HepG2 (cell line): ENCODE results near the gene TLE1. TPM values are rescaled to one million over a fixed set of nuclear protein-coding genes. Genes with fewer than 3 reads are reported as not detected.

ENCODE experiments used
- ARID5B ChIP-seq: IDR thresholded peaks from 2 replicates; pipeline ENCODE4 v1.4.0; 2020; ENCODE audit warnings: mild to moderate bottlenecking, missing genetic modification reagents
- ISL2 ChIP-seq: sonication (generic); formaldehyde crosslinking; IDR thresholded peaks from 2 replicates; pipeline ENCODE4 v1.5.0; 2020; ENCODE audit warnings: missing genetic modification reagents
- KDM4B ChIP-seq: sonication (generic); formaldehyde crosslinking; IDR thresholded peaks from 2 replicates; pipeline ENCODE4 v1.4.0; 2020; ENCODE audit warnings: missing genetic modification reagents
- MTA1 ChIP-seq: sonication (generic); formaldehyde crosslinking; IDR thresholded peaks from 2 replicates; pipeline ENCODE4 v1.4.0; 2020; ENCODE audit warnings: missing genetic modification reagents, mild to moderate bottlenecking, borderline replicate concordance
- NCOR1 ChIP-seq: fragments of 200-600 bp; sonication (generic); IDR thresholded peaks from 2 replicates; pipeline ENCODE4 v1.7.0; 2017; ENCODE audit warnings: antibody characterized with exemption, low read length, borderline replicate concordance
- NR2F6 ChIP-seq, 2 experiments: IDR thresholded peaks; 2 replicates each; pipeline ENCODE4 v1.6.1; 2016; ENCODE audit warnings: antibody characterized with exemption in 1 of 2, mild to moderate bottlenecking in 1 of 2
- PREB ChIP-seq: sonication (generic); formaldehyde crosslinking; IDR thresholded peaks from 2 replicates; pipeline ENCODE4 v1.4.0; 2020; ENCODE audit warnings: missing genetic modification reagents
- RARA ChIP-seq: IDR thresholded peaks from 2 replicates; pipeline ENCODE4 v1.6.1; 2016; ENCODE audit warnings: missing genetic modification reagents, missing compliant biosample characterization
- SRY ChIP-seq: sonication (generic); formaldehyde crosslinking; IDR thresholded peaks from 2 replicates; pipeline ENCODE4 v1.8.0; 2022; ENCODE audit warnings: mild to moderate bottlenecking, missing genetic modification reagents
- U2AF1 ChIP-seq: fragments of 200-400 bp; formaldehyde crosslinking; optimal IDR thresholded peaks from 2 replicates; pipeline ENCODE3; 2017; ENCODE audit warnings: mild to moderate bottlenecking, low read depth, low read length
- ZBTB40 ChIP-seq, 2 experiments: fragments of 450-650 bp in 1 of 2; sonication (generic) in 1 of 2; formaldehyde crosslinking in 1 of 2; IDR thresholded peaks; 2 replicates each; pipeline versions ENCODE4 v1.6.1 to v1.8.0; 2016 to 2022; ENCODE audit warnings: antibody characterized with exemption in 1 of 2, mild to moderate bottlenecking in 1 of 2, missing genetic modification reagents in 1 of 2
- ZFP82 ChIP-seq: sonication (generic); formaldehyde crosslinking; IDR thresholded peaks from 2 replicates; pipeline ENCODE4 v1.5.1; 2020; ENCODE audit warnings: mild to moderate bottlenecking, missing genetic modification reagents, borderline replicate concordance
- ZNF33B ChIP-seq: sonication (generic); formaldehyde crosslinking; IDR thresholded peaks from 2 replicates; pipeline ENCODE4 v1.5.1; 2020; ENCODE audit warnings: mild to moderate bottlenecking, missing genetic modification reagents
- ZNF891 ChIP-seq: sonication (generic); formaldehyde crosslinking; IDR thresholded peaks from 2 replicates; pipeline ENCODE4 v1.5.0; 2020; ENCODE audit warnings: mild to moderate bottlenecking, missing genetic modification reagents
- polyA plus RNA-seq, 8 experiments: library from polyadenylated mRNA; depleted of rRNA in 3 of 8; stranded (reverse) in 7 of 8; unstranded in 1 of 8; fragments of >200 nt; fragmentation: Illumina TruSeq in 4 of 8; extraction: Trizol in 4 of 8; gene quantifications; 2 replicates each; pipeline versions ENCODE4 v1.2.1 to v1.2.3, GENCODE V29; 2011 to 2016; ENCODE audit warnings: low read depth in 4 of 8, missing spikeins in 1 of 8, mixed read lengths in 1 of 8; ENCODE audit not compliant: insufficient read depth in 1 of 8
- total RNA-seq, 5 experiments: library from RNA; depleted of rRNA; stranded (reverse); fragments of >200 nt; fragmentation: Illumina TruSeq; extraction: Trizol; gene quantifications; 2 replicates each; pipeline ENCODE4 v1.2.3, GENCODE V29; 2016; ENCODE audit warnings: low read depth in 1 of 5

TLE1 gene
- total and polyA plus RNA-seq, 2 of the 13 experiments (the other 11 are each of a cell fraction or from before 2014, with no cell fraction given), result 35.9 to 109 TPM

GRCh38 chr9:81633952-81634854, 55.1 kb downstream of the TLE1 start (continued):
- peak; percentile 66 for TF ChIP-seq ARID5B (CRISPR knock-in tag)
- peak; percentile 48; the same call in 1 of the 2 replicates for TF ChIP-seq NR2F6 (IDR thresholded peaks at IDR 0.05)
- TF ChIP-seq NR2F6 (CRISPR knock-in tag; IDR thresholded peaks at IDR 0.05), result peak; percentile 72
- no peak for TF ChIP-seq SRY (CRISPR knock-in tag)
- peak; percentile 74; the same call in 1 of the 2 replicates for TF ChIP-seq MTA1 (CRISPR knock-in tag)
- peak; percentile 53; the same call in 1 of the 2 replicates for TF ChIP-seq ISL2
- TF ChIP-seq ZFP82 (CRISPR knock-in tag), result no peak
- TF ChIP-seq NCOR1, result peak; percentile 67; the same call in 1 of the 2 replicates
- TF ChIP-seq ZBTB40 (IDR thresholded peaks at IDR 0.05), result no peak
- no peak for TF ChIP-seq ZBTB40 (CRISPR knock-in tag; IDR thresholded peaks at IDR 0.05)
- 0 out of 2 replicates have a peak, but pooled peaks have one; percentile 35 for TF ChIP-seq ZNF891 (CRISPR knock-in tag)
- TF ChIP-seq RARA (CRISPR knock-in tag), result peak; percentile 80
- no peak for TF ChIP-seq ZNF33B (CRISPR knock-in tag)
- no peak for TF ChIP-seq KDM4B (CRISPR knock-in tag)
- TF ChIP-seq PREB (CRISPR knock-in tag), result no peak
- TF ChIP-seq U2AF1, result no peak
